Mammary epithelial cell (primary cell): ENCODE results near the gene TMED8.
A peak's percentile ranks its signal among the peaks of the same experiment; 100 is the strongest.

ENCODE experiments used
- EZH2 ChIP-seq: IDR thresholded peaks from 2 replicates; pipeline ENCODE4 v1.6.1; 2012; ENCODE audit warnings: low read length, inconsistent platforms, borderline replicate concordance
- TF ChIP-seq, protein P1 (sequence below), 2 donors: IDR thresholded peaks in 1 of 2; conservative IDR thresholded peaks in 1 of 2; 2 replicates each; pipeline ENCODE4 v1.5.1; 2011 to 2012; ENCODE audit warnings: inconsistent platforms in 2 of 2, low read length in 2 of 2, mild to moderate bottlenecking in 2 of 2, control low read depth in 1 of 2, low read depth in 1 of 2; ENCODE audit not compliant: insufficient read depth in 1 of 2; ENCODE audit errors: extremely low read depth in 1 of 2

DNA sequence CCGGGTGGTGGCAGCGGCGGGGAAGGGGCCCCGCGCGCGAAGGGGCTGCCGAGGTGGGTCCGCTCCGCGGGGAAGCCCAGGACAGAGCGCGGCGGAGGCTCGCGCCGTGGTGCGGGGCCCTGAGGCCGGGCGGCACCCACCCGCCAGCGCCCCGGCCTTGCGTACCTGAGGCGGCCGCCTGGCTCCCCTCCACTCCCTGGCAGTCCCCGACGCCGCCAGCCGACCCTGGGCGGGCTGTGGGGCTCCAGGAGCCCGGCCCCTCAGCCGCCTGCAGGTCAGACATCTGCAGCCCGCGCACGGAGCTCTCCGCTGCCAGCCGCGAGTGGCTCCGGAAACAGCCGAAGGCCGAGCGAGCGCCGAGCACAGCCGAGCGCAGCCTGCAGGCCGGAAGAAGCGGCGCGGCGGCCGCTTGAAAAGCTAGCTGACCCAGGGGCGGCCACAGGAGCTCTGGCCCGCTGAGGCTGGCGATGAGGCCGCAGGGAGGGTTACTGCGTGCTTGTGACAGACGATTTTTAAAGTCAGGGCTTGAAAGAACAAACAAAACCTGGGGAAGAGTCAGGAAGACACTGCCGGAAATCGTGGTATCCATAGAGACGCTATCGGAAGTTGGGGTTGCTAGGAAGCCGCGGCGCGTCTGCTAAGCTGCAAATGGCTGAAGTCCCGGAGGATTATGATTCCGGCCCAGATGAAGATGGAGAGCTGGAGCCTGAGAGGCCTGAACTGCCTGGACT lies at the start of gene TMED8, which contains the start of gene SAMD15:
- TF ChIP-seq, protein P1, sequence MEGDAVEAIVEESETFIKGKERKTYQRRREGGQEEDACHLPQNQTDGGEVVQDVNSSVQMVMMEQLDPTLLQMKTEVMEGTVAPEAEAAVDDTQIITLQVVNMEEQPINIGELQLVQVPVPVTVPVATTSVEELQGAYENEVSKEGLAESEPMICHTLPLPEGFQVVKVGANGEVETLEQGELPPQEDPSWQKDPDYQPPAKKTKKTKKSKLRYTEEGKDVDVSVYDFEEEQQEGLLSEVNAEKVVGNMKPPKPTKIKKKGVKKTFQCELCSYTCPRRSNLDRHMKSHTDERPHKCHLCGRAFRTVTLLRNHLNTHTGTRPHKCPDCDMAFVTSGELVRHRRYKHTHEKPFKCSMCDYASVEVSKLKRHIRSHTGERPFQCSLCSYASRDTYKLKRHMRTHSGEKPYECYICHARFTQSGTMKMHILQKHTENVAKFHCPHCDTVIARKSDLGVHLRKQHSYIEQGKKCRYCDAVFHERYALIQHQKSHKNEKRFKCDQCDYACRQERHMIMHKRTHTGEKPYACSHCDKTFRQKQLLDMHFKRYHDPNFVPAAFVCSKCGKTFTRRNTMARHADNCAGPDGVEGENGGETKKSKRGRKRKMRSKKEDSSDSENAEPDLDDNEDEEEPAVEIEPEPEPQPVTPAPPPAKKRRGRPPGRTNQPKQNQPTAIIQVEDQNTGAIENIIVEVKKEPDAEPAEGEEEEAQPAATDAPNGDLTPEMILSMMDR (conservative IDR thresholded peaks at IDR 0.05 in 1 of 2, IDR thresholded peaks at IDR 0.05 in 1 of 2; ENCODE audit: extremely low read depth in 1 of 2, insufficient read depth in 1 of 2, low read depth in 1 of 2, low read length in 2 of 2): peak in 1 of 2 donors; percentile 35
- no peak for TF ChIP-seq EZH2
